GM12875 (cell line): Measurements from ENCODE around the gene SSBP1.
A peak's percentile ranks its signal among the peaks of the same experiment; 100 is the strongest.
"Not testable (repeated sequence)": the region's sequence is repeated elsewhere in the genome, so short reads cannot be mapped to it uniquely, and the experiment has no call there.

Experiments used
- H3K4me3 ChIP-seq: one replicate; pipeline ENCODE4 v1.5.1; 2011; ENCODE audit warnings: low read depth, low read length, control low read depth
- TF ChIP-seq, protein P1 (sequence below): IDR thresholded peaks from 2 replicates; pipeline ENCODE4 v1.5.1; 2011; ENCODE audit warnings: low read depth, mild to moderate bottlenecking, control low read depth, inconsistent platforms, low read length, moderate library complexity, borderline replicate concordance; ENCODE audit not compliant: insufficient read depth

The SSBP1 gene, protein sequence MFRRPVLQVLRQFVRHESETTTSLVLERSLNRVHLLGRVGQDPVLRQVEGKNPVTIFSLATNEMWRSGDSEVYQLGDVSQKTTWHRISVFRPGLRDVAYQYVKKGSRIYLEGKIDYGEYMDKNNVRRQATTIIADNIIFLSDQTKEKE

GRCh38 chr7:141737836-141738591 is at the start of gene SSBP1:
SSBP1 (plus strand) TSS chr7:141738358; CDS start chr7:141739167, 809 bp downstream.
- H3K4me3 ChIP-seq: peak within 1 kb of the TSS; percentile 95
- TF ChIP-seq, protein P1, sequence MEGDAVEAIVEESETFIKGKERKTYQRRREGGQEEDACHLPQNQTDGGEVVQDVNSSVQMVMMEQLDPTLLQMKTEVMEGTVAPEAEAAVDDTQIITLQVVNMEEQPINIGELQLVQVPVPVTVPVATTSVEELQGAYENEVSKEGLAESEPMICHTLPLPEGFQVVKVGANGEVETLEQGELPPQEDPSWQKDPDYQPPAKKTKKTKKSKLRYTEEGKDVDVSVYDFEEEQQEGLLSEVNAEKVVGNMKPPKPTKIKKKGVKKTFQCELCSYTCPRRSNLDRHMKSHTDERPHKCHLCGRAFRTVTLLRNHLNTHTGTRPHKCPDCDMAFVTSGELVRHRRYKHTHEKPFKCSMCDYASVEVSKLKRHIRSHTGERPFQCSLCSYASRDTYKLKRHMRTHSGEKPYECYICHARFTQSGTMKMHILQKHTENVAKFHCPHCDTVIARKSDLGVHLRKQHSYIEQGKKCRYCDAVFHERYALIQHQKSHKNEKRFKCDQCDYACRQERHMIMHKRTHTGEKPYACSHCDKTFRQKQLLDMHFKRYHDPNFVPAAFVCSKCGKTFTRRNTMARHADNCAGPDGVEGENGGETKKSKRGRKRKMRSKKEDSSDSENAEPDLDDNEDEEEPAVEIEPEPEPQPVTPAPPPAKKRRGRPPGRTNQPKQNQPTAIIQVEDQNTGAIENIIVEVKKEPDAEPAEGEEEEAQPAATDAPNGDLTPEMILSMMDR: peak; percentile 75

DNA sequence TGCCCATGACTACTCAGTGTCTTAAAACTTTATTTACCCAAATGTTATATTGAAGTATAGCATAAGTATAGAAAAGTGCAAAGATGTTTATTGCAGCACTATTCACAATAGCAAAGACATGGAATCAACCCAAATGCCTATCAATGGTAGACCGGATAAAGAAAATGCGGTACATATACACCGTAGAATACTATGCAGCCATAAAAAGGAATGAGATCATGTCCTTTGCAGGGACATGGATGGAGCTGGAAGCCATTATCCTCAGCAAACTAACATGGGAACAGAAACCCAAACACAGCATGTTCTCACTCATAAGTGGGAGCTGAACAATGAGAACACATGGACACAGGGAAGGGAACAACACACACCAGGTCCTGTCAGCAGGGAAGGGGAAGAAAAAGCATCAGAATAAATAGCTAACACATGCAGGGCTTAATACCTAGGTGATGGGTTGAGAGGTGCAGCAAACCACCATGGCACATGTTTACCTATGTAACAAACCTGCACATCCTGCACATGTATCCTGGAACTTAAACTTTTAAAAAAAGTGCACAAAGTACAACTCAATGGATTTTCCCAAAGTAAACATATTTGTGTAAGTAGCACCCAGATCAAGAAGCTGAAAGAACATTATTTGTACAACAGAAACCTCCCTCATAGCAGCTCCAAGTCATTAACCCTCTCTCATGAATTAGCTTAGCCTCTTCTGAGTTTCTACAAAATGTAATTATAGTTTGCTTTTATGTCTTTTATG is 48.9 kb upstream of the SSBP1 start:
- H3K4me3 ChIP-seq: not testable (repeated sequence)

GRCh38 chr7:141691540-141691939 is 46.6 kb upstream of the SSBP1 start:
- TF ChIP-seq, protein P1: no peak
- H3K4me3 ChIP-seq: no peak overlapping the region

DNA sequence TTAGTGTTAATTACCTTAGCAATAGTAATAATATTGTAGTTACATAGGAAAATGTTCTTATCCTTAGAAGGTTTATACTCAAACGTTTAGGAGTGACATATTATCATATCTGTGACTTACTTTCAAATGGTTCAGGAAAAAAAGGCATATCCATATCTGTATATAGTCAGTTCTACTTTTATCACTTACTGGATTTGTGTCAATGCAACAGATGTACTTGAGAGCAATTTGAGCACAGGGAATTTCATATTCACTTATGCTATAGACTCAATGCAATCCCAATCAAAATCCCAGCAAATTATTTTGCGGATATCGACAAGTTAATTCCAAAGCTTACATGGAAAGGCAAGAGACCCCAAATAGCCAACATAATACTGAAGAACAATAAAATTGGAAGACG is 46.2 kb upstream of the SSBP1 start:
- H3K4me3 ChIP-seq: no peak overlapping the region
- TF ChIP-seq, protein P1: no peak

DNA sequence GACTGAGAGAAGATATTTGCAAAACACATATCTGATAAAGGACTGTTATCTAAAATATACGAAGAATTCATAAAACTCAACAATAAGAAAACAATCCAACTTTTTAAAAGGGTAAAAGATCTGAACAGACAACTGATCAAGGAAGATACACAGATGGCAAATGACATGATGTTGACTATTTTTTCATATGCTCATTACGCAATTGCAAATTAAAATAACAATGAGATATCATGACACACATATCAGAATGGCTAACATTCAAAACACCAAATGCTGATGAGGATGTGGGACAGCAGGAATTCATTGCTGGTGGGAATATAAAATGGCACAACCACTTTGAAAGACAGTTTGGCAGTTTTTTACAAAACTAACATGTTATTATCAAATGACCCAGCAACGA is 45.1 kb upstream of the SSBP1 start:
- TF ChIP-seq, protein P1: no peak
- H3K4me3 ChIP-seq: no peak overlapping the region

GRCh38 chr7:141695803-141696289 is 42.3 kb upstream of the SSBP1 start:
- H3K4me3 ChIP-seq: no peak overlapping the region
- TF ChIP-seq, protein P1: no peak

- TF ChIP-seq, protein P1: no peak
- H3K4me3 ChIP-seq: no peak overlapping the region
Observed at GRCh38 chr7:141696348-141696747, 41.8 kb upstream of the SSBP1 start.
